ENCODE data around the gene AMBP.

DNA sequence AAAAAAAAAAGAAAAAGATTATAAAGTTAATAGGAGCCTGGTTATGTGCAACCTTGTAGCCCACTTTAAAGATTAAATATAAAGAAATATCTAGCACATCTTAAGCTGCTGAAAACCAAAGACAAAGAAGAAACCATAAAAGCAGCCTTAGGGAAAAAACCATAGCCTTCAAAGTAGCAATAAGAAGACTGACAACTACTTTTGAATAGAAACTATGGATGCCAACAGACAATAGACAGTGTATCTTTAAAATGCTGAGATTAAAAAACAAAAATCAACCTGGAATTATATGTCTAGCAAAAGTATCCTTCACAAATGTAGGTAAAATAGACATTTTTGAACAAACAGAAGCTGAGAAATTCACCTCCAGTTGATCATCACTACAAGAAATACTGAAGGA, 24.4 kb upstream of the AMBP start:
- TF ChIP-seq, protein P1, sequence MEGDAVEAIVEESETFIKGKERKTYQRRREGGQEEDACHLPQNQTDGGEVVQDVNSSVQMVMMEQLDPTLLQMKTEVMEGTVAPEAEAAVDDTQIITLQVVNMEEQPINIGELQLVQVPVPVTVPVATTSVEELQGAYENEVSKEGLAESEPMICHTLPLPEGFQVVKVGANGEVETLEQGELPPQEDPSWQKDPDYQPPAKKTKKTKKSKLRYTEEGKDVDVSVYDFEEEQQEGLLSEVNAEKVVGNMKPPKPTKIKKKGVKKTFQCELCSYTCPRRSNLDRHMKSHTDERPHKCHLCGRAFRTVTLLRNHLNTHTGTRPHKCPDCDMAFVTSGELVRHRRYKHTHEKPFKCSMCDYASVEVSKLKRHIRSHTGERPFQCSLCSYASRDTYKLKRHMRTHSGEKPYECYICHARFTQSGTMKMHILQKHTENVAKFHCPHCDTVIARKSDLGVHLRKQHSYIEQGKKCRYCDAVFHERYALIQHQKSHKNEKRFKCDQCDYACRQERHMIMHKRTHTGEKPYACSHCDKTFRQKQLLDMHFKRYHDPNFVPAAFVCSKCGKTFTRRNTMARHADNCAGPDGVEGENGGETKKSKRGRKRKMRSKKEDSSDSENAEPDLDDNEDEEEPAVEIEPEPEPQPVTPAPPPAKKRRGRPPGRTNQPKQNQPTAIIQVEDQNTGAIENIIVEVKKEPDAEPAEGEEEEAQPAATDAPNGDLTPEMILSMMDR (IDR thresholded peaks at IDR 0.05), result no peak
- TF ChIP-seq POLR2A (IDR thresholded peaks at IDR 0.05; ENCODE audit: low read depth) (no peak), POLR2AphosphoS5 (IDR thresholded peaks at IDR 0.05) (no peak), EP300 (IDR thresholded peaks at IDR 0.05) (no peak)

Measured in esophagus muscularis mucosa (tissue), 4 donors.